Mucosa of rectum (tissue), 2 donors: ENCODE data around the gene KYAT1.

Experiments
- H3K27ac ChIP-seq, 2 donors: one replicate each; pipeline ENCODE4 v1.7.0; 2013; ENCODE audit warnings: inconsistent platforms in 2 of 2, low read depth in 2 of 2, low read length in 2 of 2
- H3K27me3 ChIP-seq, 2 donors: one replicate each; pipeline ENCODE4 v1.7.0; 2013; ENCODE audit warnings: low read length in 2 of 2; ENCODE audit not compliant: control insufficient read depth in 2 of 2, insufficient read depth in 2 of 2
- H3K36me3 ChIP-seq, 2 donors: one replicate each; pipeline ENCODE4 v1.7.0; 2013; ENCODE audit warnings: low read length in 2 of 2; ENCODE audit not compliant: control insufficient read depth in 2 of 2, insufficient read depth in 2 of 2
- H3K4me1 ChIP-seq, 2 donors: one replicate each; pipeline ENCODE4 v1.7.0; 2013; ENCODE audit warnings: low read length in 2 of 2, mild to moderate bottlenecking in 1 of 2; ENCODE audit not compliant: control insufficient read depth in 2 of 2, insufficient read depth in 2 of 2
- H3K4me3 ChIP-seq, 2 donors: one replicate each; pipeline ENCODE4 v1.7.0; 2013; ENCODE audit warnings: low read length in 2 of 2
- H3K9ac ChIP-seq, 2 donors: one replicate each; pipeline ENCODE4 v1.7.0; 2013; ENCODE audit warnings: low read length in 2 of 2, low read depth in 1 of 2, mild to moderate bottlenecking in 1 of 2
- H3K9me3 ChIP-seq, 2 donors: one replicate each; pipeline ENCODE4 v1.7.0; 2013; ENCODE audit warnings: low read length in 2 of 2; ENCODE audit not compliant: control insufficient read depth in 2 of 2
- donor health status: healthy.
- donor health status: Normal muscosa, but diverticular disease.

KYAT1 gene

GRCh38 chr9:128908372-128908771 lies 26.6 kb upstream of the KYAT1 start:
- Histone ChIP-seq H3K27ac (no peak overlapping the region), H3K4me1 (peaks cover 0 to 9% of the 10 kb centered on the region in 2 donors), H3K9ac (no peak overlapping the region), H3K27me3 (no peaks in the 10 kb centered on the region), H3K4me3 (no peak overlapping the region), H3K36me3 (peaks cover 29% of the 10 kb centered on the region in 2 donors), H3K9me3 (no peaks in the 10 kb centered on the region)

DNA sequence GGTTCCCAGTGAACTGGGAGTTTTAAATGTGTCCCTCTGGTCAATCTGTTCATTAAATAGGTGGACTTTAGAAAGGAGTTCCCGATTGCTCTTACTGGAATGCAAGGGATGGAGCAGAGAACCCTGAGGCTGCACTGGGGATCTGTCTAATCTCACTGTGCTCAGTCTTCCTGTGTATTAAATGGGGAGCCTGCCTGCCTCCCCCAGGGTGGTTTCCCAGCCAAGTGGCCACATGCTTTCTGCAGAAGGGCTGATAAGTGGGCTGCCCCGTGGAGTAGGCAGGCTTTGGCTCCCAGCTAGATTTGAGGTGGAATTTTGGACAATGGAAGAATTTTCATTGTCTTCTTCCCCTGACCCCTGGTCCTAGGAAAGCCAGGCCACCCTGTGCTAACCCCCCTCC lies 25.0 kb upstream of the KYAT1 start:
- no peak overlapping the region for H3K9ac ChIP-seq
- H3K4me3 ChIP-seq, result no peak overlapping the region
- H3K27ac ChIP-seq, result no peak overlapping the region
- peaks cover 14 to 15% of the 10 kb centered on the region in 2 donors for H3K4me1 ChIP-seq
- H3K36me3 ChIP-seq, result peaks cover 27 to 29% of the 10 kb centered on the region in 2 donors
- no peaks in the 10 kb centered on the region for H3K9me3 ChIP-seq
- no peaks in the 10 kb centered on the region for H3K27me3 ChIP-seq

DNA sequence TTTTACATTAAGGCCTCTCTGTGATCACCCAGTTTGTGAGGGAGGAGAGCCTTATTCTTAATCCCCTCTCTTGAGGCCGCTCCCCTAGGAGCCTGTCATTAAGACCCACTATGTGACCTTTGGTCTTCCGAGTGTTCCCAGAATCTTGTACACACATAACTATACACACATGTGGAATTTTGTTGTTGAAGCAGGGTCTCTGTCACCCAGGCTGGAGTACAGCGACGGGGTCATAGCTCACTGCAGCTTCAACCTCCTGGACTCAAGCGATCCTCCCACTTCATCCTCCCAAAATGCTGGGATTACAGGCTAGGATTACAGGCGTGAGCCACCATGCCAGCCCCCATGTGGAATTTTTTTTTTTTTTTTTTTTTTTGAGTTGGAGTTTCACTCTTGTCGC lies 24.2 kb upstream of the KYAT1 start:
- H3K4me3 ChIP-seq, result no peak overlapping the region
- no peak overlapping the region for H3K9ac ChIP-seq
- no peaks in the 10 kb centered on the region for H3K9me3 ChIP-seq
- peaks cover 14 to 15% of the 10 kb centered on the region in 2 donors for H3K4me1 ChIP-seq
- H3K27me3 ChIP-seq, result no peaks in the 10 kb centered on the region
- H3K36me3 ChIP-seq, result peaks cover 27 to 29% of the 10 kb centered on the region in 2 donors
- no peak overlapping the region for H3K27ac ChIP-seq

GRCh38 chr9:128903871-128904620 lies 22.3 kb upstream of the KYAT1 start:
- no peaks in the 10 kb centered on the region for H3K27me3 ChIP-seq
- H3K9ac ChIP-seq, result no peak overlapping the region
- no peak overlapping the region for H3K4me3 ChIP-seq
- H3K27ac ChIP-seq, result no peak overlapping the region
- no peaks in the 10 kb centered on the region for H3K9me3 ChIP-seq
- H3K36me3 ChIP-seq, result peaks cover 19% of the 10 kb centered on the region in 2 donors
- peaks cover 22% of the 10 kb centered on the region in 2 donors for H3K4me1 ChIP-seq

- peak overlapping the region in 1 of 2 donors; percentile 78 for H3K9ac ChIP-seq
- H3K4me1 ChIP-seq, result peaks cover 22 to 29% of the 10 kb centered on the region in 2 donors
- peaks cover 9% of the 10 kb centered on the region in 2 donors for H3K36me3 ChIP-seq
- H3K27me3 ChIP-seq, result no peaks in the 10 kb centered on the region
- no peaks in the 10 kb centered on the region for H3K9me3 ChIP-seq
- no peak overlapping the region for H3K4me3 ChIP-seq
- H3K27ac ChIP-seq, result peak overlapping the region; percentile 87 to 94
Observed at GRCh38 chr9:128903079-128903461, 21.3 kb upstream of the KYAT1 start.

GRCh38 chr9:128902351-128903078 lies 20.8 kb upstream of the KYAT1 start:
- peak overlapping the region; percentile 41 to 78 for H3K9ac ChIP-seq
- no peaks in the 10 kb centered on the region for H3K27me3 ChIP-seq
- H3K9me3 ChIP-seq, result no peaks in the 10 kb centered on the region
- H3K27ac ChIP-seq, result peak overlapping the region; percentile 87 to 94
- peaks cover 22 to 29% of the 10 kb centered on the region in 2 donors for H3K4me1 ChIP-seq
- peak overlapping the region in 1 of 2 donors; percentile 20 for H3K4me3 ChIP-seq
- peaks cover 4% of the 10 kb centered on the region in 2 donors for H3K36me3 ChIP-seq

DNA sequence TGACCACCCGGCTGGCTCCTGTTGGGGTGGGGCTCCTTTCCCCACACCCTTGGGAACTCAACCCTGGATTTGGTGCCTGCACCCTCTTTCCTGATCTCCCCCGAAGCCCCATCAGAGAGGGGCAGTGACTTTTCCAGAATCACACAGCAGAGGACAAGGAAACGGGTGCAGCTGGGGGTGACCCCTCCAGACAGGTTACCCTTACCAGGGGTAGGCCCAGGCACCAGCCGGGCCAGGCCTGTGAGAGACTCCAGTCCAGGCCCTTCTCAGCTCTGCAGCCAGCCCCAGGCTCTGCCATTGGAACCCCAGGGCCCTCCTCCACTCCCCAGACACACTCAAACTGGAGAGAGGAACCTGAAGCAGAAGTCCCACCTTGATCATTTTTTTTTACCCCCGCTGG lies 20.1 kb upstream of the KYAT1 start:
- Histone ChIP-seq H3K27ac (peak overlapping the region; percentile 87 to 94), H3K36me3 (peaks cover 0 to 3% of the 10 kb centered on the region in 2 donors), H3K4me1 (peaks cover 22 to 29% of the 10 kb centered on the region in 2 donors), H3K27me3 (no peaks in the 10 kb centered on the region), H3K9me3 (no peaks in the 10 kb centered on the region), H3K9ac (peak overlapping the region; percentile 15 to 60), H3K4me3 (peak overlapping the region in 1 of 2 donors; percentile 3)

DNA sequence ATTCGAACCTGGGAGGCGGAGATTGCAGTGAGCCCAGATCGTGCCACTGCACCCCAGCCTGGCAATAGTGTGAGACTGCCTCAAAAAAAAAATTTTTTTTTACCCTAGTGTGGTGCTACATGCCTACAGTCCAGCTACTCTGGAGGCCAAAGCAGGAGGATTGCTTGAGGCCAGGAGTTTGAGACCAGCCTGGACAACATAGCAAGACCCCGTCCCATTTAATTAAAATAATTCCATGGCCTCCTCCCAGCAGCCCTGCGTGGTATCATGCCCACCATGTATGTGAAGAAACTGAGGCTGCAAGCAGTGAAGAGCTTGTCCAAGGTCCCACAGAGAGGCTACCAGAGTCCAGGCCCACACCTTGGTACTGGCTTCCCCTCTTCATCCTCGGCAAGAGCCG lies 19.6 kb upstream of the KYAT1 start:
- no peak overlapping the region for H3K4me3 ChIP-seq
- H3K36me3 ChIP-seq, result peaks cover 0 to 3% of the 10 kb centered on the region in 2 donors
- H3K9ac ChIP-seq, result no peak overlapping the region
- H3K27ac ChIP-seq, result peak overlapping the region in 1 of 2 donors; percentile 87
- H3K27me3 ChIP-seq, result no peaks in the 10 kb centered on the region
- H3K4me1 ChIP-seq, result peaks cover 22 to 29% of the 10 kb centered on the region in 2 donors
- no peaks in the 10 kb centered on the region for H3K9me3 ChIP-seq

DNA sequence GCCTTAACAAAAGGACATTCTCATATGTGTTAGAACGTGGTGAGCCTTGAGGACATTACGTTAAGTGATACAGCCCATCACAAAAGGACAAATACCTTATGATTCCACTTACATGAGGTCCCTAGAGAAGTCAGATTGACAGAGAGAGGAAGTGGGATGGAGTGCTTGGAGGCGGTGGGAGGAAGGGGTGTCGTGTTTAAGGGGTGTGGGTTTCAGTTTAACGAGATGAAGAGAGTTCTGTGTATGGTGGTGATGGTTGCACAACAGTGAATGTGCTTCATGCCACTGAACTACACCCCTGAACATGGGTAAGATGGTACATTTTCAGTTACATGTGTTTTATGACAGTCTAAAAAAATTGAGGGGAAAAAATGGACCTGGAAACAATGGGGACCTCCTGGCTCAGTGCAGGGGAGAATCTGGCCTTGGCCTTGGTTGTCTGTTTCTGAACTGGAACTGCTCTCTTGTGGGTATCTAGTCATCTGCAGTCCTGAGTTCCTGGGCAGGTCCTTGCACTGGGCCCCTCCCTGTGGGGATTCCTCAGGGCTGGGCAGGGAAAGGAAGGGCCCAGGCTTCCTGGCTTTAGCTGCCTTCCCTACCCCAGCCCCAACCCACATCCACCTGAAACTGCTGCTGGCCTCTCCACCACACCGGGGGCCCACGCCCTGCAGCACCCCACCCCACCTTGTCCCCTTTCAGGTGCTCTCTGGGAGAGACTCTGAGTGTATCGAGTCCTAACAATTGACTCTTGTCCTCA lies 18.0 kb upstream of the KYAT1 start:
- peak overlapping the region in 1 of 2 donors; percentile 59 for H3K9ac ChIP-seq
- peaks cover 6 to 12% of the 10 kb centered on the region in 2 donors for H3K36me3 ChIP-seq
- no peaks in the 10 kb centered on the region for H3K27me3 ChIP-seq

More for the DNA sequence above, 18.0 kb upstream of the KYAT1 start:
- no peak overlapping the region for H3K4me3 ChIP-seq
- H3K4me1 ChIP-seq, result peaks cover 22 to 29% of the 10 kb centered on the region in 2 donors
- no peaks in the 10 kb centered on the region for H3K9me3 ChIP-seq
- peak overlapping the region; percentile 63 to 74 for H3K27ac ChIP-seq
